HCT116 (cell line): ENCODE results near the gene TRAT1. TPM values are rescaled to one million over a fixed set of nuclear protein-coding genes. Genes with fewer than 3 reads are reported as not detected.

Experiments used
- ATAC-seq: fragments of 200-7000 bp; cut with Tn5 transposase; 2 replicates; pipeline ENCODE4 v1.9.1; 2020; ENCODE audit warnings: mild to moderate bottlenecking, moderate library complexity
- BruUV-seq: library from RNA; stranded (reverse); fragments of 400-500 nt; replicated peaks from 2 replicates; lab custom pipeline; 2021; lab: Mats Ljungman, UMichigan
- CTCF ChIA-PET: fragments of 300-600 bp; sonication (Branson Sonifier 250); formaldehyde crosslinking; loops from one replicate; lab custom pipeline; 2021; ENCODE audit warnings: antibody characterized with exemption; lab: Charles Lee
- POLR2A ChIA-PET: fragments of 300-600, 350-600 bp; sonication (Branson Sonifier 250); formaldehyde crosslinking; loops from one replicate; lab custom pipeline; 2021; ENCODE audit warnings: antibody characterized with exemption; lab: Charles Lee
- RAD21 ChIA-PET, 2 experiments: fragments of 300-600 bp; sonication (Branson Sonifier 250); formaldehyde crosslinking; loops; one replicate each; lab custom pipeline; 2023; ENCODE audit warnings: low total read pairs in 2 of 2; ENCODE audit not compliant: uncharacterized antibody in 2 of 2, unreplicated experiment in 2 of 2, low non-redundant PET in 1 of 2; lab: Charles Lee
- DNase-seq: peaks from one replicate; pipeline ENCODE4 v3.0.0-alpha.2; 2010; ENCODE audit warnings: low read depth, low spot score
- H2AFZ ChIP-seq: fragments of 200-600 bp; shearing (Covaris generic), sonication (generic); 2 replicates; pipeline ENCODE4 v1.6.1; 2017; ENCODE audit warnings: low read depth, mixed run types, mixed read lengths, antibody characterized with exemption, low read length; ENCODE audit not compliant: poor library complexity, severe bottlenecking
- H3K27ac ChIP-seq: 2 replicates; pipeline ENCODE4 v1.5.1; 2012; ENCODE audit warnings: low read depth, low read length
- H3K27me3 ChIP-seq: fragments of 200-600 bp; sonication (generic); 2 replicates; pipeline ENCODE4 v1.6.1; 2016; ENCODE audit warnings: mixed run types, low read length, mixed read lengths; ENCODE audit not compliant: insufficient read depth
- H3K36me3 ChIP-seq, 2 experiments: fragments of 200-500 bp in 1 of 2; fragments of 200-600 bp in 1 of 2; sonication (Bioruptor generic) in 1 of 2; sonication (generic) in 1 of 2; 2 replicates each; pipeline versions ENCODE4 v1.5.1 to v1.6.1; 2014 to 2016; ENCODE audit warnings: low read length in 2 of 2, inconsistent platforms in 1 of 2, mixed read lengths in 1 of 2, mixed run types in 1 of 2; ENCODE audit not compliant: insufficient read depth in 2 of 2, control insufficient read depth in 1 of 2
- H3K4me1 ChIP-seq, 2 experiments: fragments of 200-600 bp in 1 of 2; sonication (generic) in 1 of 2; 2 replicates each; pipeline versions ENCODE4 v1.5.1 to v1.6.1; 2012 to 2017; ENCODE audit warnings: low read length in 2 of 2, inconsistent platforms in 1 of 2, mild to moderate bottlenecking in 1 of 2, mixed read lengths in 1 of 2, mixed run types in 1 of 2, moderate library complexity in 1 of 2; ENCODE audit not compliant: insufficient read depth in 2 of 2, control insufficient read depth in 1 of 2
- H3K4me2 ChIP-seq: fragments of 200-600 bp; sonication (generic); 2 replicates; pipeline ENCODE4 v1.6.1; 2017; ENCODE audit warnings: mixed run types, low read length, mixed read lengths
- H3K4me3 ChIP-seq, 2 experiments: fragments of 200-600 bp in 1 of 2; sonication (generic) in 1 of 2; replicated peaks in 1 of 2; 2 replicates each; pipeline ENCODE4 v1.5.1; 2011 to 2016; ENCODE audit warnings: low read length in 2 of 2, control low read depth in 1 of 2, low read depth in 1 of 2, mild to moderate bottlenecking in 1 of 2, mixed read lengths in 1 of 2, mixed run types in 1 of 2
- H3K79me2 ChIP-seq: fragments of 200-600 bp; sonication (generic); 2 replicates; pipeline ENCODE4 v1.6.1; 2017; ENCODE audit warnings: mild to moderate bottlenecking, mixed run types, low read length, moderate library complexity, mixed read lengths; ENCODE audit not compliant: insufficient read depth
- H3K9ac ChIP-seq: fragments of 200-600 bp; sonication (generic); 2 replicates; pipeline ENCODE4 v1.6.1; 2016; ENCODE audit warnings: low read length, mixed read lengths
- H3K9me2 ChIP-seq: fragments of 200-600 bp; sonication (generic), shearing (Covaris generic); 2 replicates; pipeline ENCODE4 v1.6.1; 2017; ENCODE audit warnings: mixed run types, mild to moderate bottlenecking, moderate library complexity; ENCODE audit not compliant: insufficient read depth
- H3K9me3 ChIP-seq, 2 experiments: fragments of 200-500 bp in 1 of 2; fragments of 200-600 bp in 1 of 2; sonication (Bioruptor generic) in 1 of 2; sonication (generic) in 1 of 2; 2 replicates each; pipeline ENCODE4 v1.6.1; 2014 to 2017; ENCODE audit warnings: low read length in 2 of 2, mixed read lengths in 2 of 2, inconsistent platforms in 1 of 2, low read depth in 1 of 2, mild to moderate bottlenecking in 1 of 2, mixed run types in 1 of 2, moderate library complexity in 1 of 2; ENCODE audit not compliant: control insufficient read depth in 1 of 2, insufficient read depth in 1 of 2
- H4K20me1 ChIP-seq: fragments of 200-600 bp; sonication (generic), shearing (Covaris generic); 2 replicates; pipeline ENCODE4 v1.6.1; 2017; ENCODE audit warnings: mixed run types, mild to moderate bottlenecking, moderate library complexity; ENCODE audit not compliant: insufficient read depth
- CEBPB ChIP-seq: IDR thresholded peaks from 2 replicates; pipeline ENCODE4 v1.6.1; 2012; ENCODE audit warnings: low read depth
- CTCF ChIP-seq, 3 experiments: fragments of 200-600 bp in 1 of 3; sonication (generic) in 1 of 3; IDR thresholded peaks in 2 of 3; conservative IDR thresholded peaks in 1 of 3; 2 replicates each; pipeline ENCODE4 v1.5.1; 2012 to 2017; ENCODE audit warnings: low read depth in 2 of 3, low read length in 2 of 3, antibody characterized with exemption in 1 of 3, borderline replicate concordance in 1 of 3, control low read depth in 1 of 3, mild to moderate bottlenecking in 1 of 3, mixed read lengths in 1 of 3, mixed run types in 1 of 3, moderate library complexity in 1 of 3; ENCODE audit not compliant: insufficient read depth in 1 of 3
- EGR1 ChIP-seq: IDR thresholded peaks from 2 replicates; pipeline ENCODE4 v1.6.1; 2012; ENCODE audit warnings: low read depth
- EZH2phosphoT487 ChIP-seq: fragments of 200-600 bp; IDR thresholded peaks from 2 replicates; pipeline ENCODE4 v1.6.1; 2018; ENCODE audit warnings: antibody characterized with exemption, borderline replicate concordance
- FOSL1 ChIP-seq: IDR thresholded peaks from 2 replicates; pipeline ENCODE4 v1.6.1; 2012; ENCODE audit warnings: low read depth
- JUND ChIP-seq: IDR thresholded peaks from 2 replicates; pipeline ENCODE4 v1.6.1; 2012
- MAX ChIP-seq: IDR thresholded peaks from 2 replicates; pipeline ENCODE4 v1.6.1; 2012
- POLR2AphosphoS5 ChIP-seq: IDR thresholded peaks from 2 replicates; pipeline ENCODE4 v1.6.1; 2011; ENCODE audit warnings: mild to moderate bottlenecking, low read depth, low read length, moderate library complexity
- RAD21 ChIP-seq: IDR thresholded peaks from 2 replicates; pipeline ENCODE4 v1.6.1; 2012; ENCODE audit warnings: low read depth, mild to moderate bottlenecking
- SRF ChIP-seq: IDR thresholded peaks from 2 replicates; pipeline ENCODE4 v1.6.1; 2012; ENCODE audit warnings: low read depth
- YY1 ChIP-seq: IDR thresholded peaks from 2 replicates; pipeline ENCODE4 v1.6.1; 2011; ENCODE audit warnings: low read length, low read depth, moderate library complexity, mild to moderate bottlenecking; ENCODE audit not compliant: insufficient replicate concordance; ENCODE audit errors: extremely low read depth
- ZBTB33 ChIP-seq: IDR thresholded peaks from 2 replicates; pipeline ENCODE4 v1.6.1; 2011; ENCODE audit warnings: mild to moderate bottlenecking, low read length, moderate library complexity; ENCODE audit not compliant: insufficient replicate concordance; ENCODE audit errors: extremely low read depth
- intact Hi-C: fragments of 100-400 bp; cut with micrococcal nuclease; formaldehyde crosslinking; loops from 2 replicates; pipeline ENCODE4 v1.10.0; 2022
- total RNA-seq: library from RNA; stranded (reverse); gene quantifications from one replicate; pipeline ENCODE4 v1.2.1, GENCODE V29; 2021; ENCODE audit not compliant: unreplicated experiment

TRAT1 gene
- total RNA-seq, 1 experiment from 2014 or later: not detected

GRCh38 chr3:108820586-108820985, 2.0 kb upstream of the TRAT1 start:
- no peak overlapping the region for H3K4me3 ChIP-seq
- no peaks in the 10 kb centered on the region for H3K27me3 ChIP-seq
- H3K9ac ChIP-seq: no peak overlapping the region
- H3K4me2 ChIP-seq: no peak overlapping the region
- ChIA-PET RAD21 (no interaction called here), POLR2A (no interaction called here), CTCF (no interaction called here)
- no peaks in the 10 kb centered on the region for H3K9me3 ChIP-seq
- H4K20me1 ChIP-seq: no peaks in the 10 kb centered on the region
- H3K9me2 ChIP-seq: no peaks in the 10 kb centered on the region
- intact Hi-C loops: no loop called here
- BruUV-seq: no TSS peak
- no peak overlapping the region for H3K27ac ChIP-seq
- ATAC-seq: no peak
- no peak overlapping the region for H2AFZ ChIP-seq
- no peaks in the 10 kb centered on the region for H3K36me3 ChIP-seq
- H3K4me1 ChIP-seq: no peaks in the 10 kb centered on the region
- TF ChIP-seq MAX: no peak
- TF ChIP-seq ZBTB33: no peak
- TF ChIP-seq EZH2phosphoT487: no peak
- TF ChIP-seq POLR2AphosphoS5: no peak
- TF ChIP-seq SRF: no peak
- no peak for TF ChIP-seq YY1
- TF ChIP-seq RAD21: no peak
- no peaks in the 10 kb centered on the region for H3K79me2 ChIP-seq
- DNase-seq: no peak

- Histone ChIP-seq H3K9me2 (no peaks in the 10 kb centered on the region), H4K20me1 (no peaks in the 10 kb centered on the region), H3K4me1 (no peaks in the 10 kb centered on the region), H3K27ac (no peak overlapping the region), H3K9ac (no peak overlapping the region), H3K36me3 (no peaks in the 10 kb centered on the region), H2AFZ (no peak overlapping the region), H3K79me2 (no peaks in the 10 kb centered on the region), H3K4me3 (no peak overlapping the region), H3K27me3 (no peaks in the 10 kb centered on the region), H3K9me3 (no peaks in the 10 kb centered on the region), H3K4me2 (no peak overlapping the region)
- ChIA-PET POLR2A (no interaction called here), RAD21 (no interaction called here), CTCF (no interaction called here)
- DNase-seq (no peak), ATAC-seq (no peak)
- no TSS peak for BruUV-seq
- intact Hi-C loops: no loop called here
- TF ChIP-seq EGR1 (no peak), CTCF (IDR thresholded peaks at IDR 0.05 in 2 of 3, conservative IDR thresholded peaks at IDR 0.05 in 1 of 3; ENCODE audit: borderline replicate concordance in 1 of 3, insufficient read depth in 1 of 3, low read depth in 2 of 3, low read length in 2 of 3) (no peak), ZBTB33 (no peak), MAX (no peak), JUND (no peak), FOSL1 (no peak), EZH2phosphoT487 (no peak), CEBPB (no peak)
These were observed 641 bp downstream of the TRAT1 start for GRCh38 chr3:108823227-108823626.
